ENCODE data around the gene NTRK3.

The NTRK3 gene

DNA sequence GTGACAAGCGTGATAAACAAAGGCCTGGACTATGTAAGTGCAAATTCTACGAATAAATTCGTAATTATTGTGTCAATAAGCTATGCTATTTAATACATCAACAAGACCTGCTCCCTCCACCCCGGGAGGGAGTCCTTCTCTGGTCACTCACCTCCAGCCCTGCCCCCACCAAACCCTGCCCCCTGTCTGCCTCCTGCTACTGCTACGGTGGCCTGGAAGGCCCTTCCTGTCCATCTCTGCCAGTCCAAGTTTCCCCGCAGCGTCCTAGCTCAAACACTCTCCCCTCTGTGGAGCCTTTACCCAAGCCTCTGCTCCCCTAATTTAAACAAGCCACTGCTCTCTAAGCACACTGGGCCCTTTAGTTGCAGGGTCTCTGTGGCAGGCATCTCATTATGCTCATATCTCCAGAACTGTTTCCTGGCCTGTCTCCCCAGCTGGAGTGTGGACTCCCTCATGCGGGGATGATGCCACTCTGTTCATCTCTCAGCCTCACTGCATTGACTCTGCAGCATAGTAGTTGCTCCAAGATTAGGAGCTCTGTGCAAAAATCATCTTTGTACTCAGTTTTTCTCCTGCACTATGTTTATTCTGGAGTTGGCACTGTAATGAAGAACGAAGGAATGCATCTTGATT is 241.2 kb downstream of the NTRK3 start:
- DNase-seq (ENCODE audit: extremely low read depth, low read depth), result no peak
- TF ChIP-seq, protein P1, sequence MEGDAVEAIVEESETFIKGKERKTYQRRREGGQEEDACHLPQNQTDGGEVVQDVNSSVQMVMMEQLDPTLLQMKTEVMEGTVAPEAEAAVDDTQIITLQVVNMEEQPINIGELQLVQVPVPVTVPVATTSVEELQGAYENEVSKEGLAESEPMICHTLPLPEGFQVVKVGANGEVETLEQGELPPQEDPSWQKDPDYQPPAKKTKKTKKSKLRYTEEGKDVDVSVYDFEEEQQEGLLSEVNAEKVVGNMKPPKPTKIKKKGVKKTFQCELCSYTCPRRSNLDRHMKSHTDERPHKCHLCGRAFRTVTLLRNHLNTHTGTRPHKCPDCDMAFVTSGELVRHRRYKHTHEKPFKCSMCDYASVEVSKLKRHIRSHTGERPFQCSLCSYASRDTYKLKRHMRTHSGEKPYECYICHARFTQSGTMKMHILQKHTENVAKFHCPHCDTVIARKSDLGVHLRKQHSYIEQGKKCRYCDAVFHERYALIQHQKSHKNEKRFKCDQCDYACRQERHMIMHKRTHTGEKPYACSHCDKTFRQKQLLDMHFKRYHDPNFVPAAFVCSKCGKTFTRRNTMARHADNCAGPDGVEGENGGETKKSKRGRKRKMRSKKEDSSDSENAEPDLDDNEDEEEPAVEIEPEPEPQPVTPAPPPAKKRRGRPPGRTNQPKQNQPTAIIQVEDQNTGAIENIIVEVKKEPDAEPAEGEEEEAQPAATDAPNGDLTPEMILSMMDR (IDR thresholded peaks at IDR 0.05; ENCODE audit: low read depth, low read length, missing control alignments), result no peak
- no peak overlapping the region for H3K4me3 ChIP-seq (replicated peaks; ENCODE audit: low read depth, low read length)

DNA sequence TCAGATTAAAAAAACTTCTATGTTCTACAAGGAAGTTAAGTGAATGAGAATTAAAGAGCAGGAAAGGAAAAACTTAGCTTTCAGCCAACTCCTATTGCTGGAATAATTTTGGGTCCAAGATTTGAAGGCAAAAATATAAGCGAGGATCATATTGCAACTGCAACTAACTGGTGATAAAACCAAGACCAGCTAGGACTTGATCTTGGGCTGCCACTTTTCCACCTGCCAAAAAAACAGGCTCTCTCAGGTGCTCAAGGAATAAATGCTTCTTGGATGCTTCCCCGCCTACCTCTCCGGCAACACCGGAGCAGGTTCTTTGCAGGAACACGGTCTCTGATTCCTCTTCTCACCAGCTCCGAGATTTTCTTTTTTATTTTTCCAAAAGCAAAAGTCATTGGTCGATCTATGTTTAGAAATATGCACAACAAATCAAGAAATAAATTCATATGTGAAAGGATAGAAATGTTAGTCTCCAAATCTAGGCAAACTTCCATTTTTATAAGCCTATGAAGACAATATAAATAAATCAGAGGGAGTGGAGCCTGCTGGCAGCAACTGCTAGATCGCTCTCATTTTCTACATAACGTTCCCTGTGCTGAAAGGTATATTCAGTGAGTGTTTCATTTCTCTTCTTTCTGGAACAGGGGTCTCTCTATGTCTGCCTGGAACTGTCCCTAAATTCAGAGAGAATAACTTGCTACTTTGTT is 241.9 kb downstream of the NTRK3 start:
- no peak for DNase-seq (ENCODE audit: extremely low read depth, low read depth)
- H3K4me3 ChIP-seq (replicated peaks; ENCODE audit: low read depth, low read length), result no peak overlapping the region
- TF ChIP-seq, protein P1 (IDR thresholded peaks at IDR 0.05; ENCODE audit: low read depth, low read length, missing control alignments), result no peak

DNA sequence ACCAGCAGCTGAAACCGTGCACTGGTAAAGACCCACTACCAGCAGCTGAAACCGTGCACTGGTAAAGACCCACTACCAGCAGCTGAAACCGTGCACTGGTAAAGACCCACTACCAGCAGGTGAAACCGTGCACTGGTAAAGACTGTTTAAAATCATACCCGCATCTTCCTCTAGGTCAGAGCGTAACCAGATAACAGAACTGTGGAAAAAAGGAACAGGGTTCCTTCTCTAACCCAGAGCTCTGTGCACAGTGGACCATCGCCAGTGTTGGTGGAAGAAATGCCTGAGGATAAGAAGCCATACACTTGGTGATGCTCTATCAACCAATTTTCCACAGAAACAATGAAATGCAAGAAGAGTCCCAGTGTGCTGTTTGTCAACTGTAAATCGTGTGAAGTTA is 243.4 kb downstream of the NTRK3 start:
- no peak for DNase-seq (ENCODE audit: extremely low read depth, low read depth)
- TF ChIP-seq, protein P1 (IDR thresholded peaks at IDR 0.05; ENCODE audit: low read depth, low read length, missing control alignments), result no peak
- H3K4me3 ChIP-seq (replicated peaks; ENCODE audit: low read depth, low read length), result no peak overlapping the region

DNA sequence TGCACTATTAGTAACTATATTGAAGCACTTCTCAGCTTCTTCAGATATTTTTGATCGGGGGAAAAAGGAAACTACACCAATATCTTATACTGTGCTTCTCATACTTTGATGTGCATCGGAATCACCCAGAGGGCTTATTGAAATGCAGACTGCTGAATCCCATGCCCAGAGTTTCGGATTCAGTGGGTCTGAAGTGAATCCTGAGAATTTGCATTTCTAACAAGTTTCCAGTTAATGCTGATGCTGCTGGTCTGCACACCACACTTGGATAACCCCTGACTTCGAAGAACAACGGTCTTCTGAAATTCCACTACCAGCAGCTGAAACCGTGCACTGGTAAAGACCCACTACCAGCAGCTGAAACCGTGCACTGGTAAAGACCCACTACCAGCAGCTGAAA is 243.9 kb downstream of the NTRK3 start:
- TF ChIP-seq, protein P1 (IDR thresholded peaks at IDR 0.05; ENCODE audit: low read depth, low read length, missing control alignments), result no peak
- no peak overlapping the region for H3K4me3 ChIP-seq (replicated peaks; ENCODE audit: low read depth, low read length)
- no peak for DNase-seq (ENCODE audit: extremely low read depth, low read depth)

DNA sequence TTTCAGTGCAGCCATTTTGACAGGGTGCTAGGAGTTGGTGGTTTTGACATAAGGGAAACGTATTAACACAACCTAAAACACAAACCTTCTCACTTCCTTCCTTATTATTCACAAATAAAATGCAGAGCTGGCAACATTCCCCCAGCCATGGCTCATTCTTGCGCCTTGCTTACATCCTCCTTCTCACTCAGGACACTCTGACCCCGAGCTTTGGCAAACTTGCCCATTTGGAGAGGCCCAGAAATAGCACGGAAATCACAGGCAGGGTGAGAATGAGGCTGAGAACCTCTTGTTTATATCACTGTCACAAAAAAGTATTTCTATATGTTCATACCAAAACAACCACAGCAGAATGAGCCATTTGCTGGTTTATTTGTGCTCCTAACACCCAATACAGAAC is 244.3 kb downstream of the NTRK3 start:
- TF ChIP-seq, protein P1 (IDR thresholded peaks at IDR 0.05; ENCODE audit: low read depth, low read length, missing control alignments), result no peak
- DNase-seq (ENCODE audit: extremely low read depth, low read depth), result no peak

DNA sequence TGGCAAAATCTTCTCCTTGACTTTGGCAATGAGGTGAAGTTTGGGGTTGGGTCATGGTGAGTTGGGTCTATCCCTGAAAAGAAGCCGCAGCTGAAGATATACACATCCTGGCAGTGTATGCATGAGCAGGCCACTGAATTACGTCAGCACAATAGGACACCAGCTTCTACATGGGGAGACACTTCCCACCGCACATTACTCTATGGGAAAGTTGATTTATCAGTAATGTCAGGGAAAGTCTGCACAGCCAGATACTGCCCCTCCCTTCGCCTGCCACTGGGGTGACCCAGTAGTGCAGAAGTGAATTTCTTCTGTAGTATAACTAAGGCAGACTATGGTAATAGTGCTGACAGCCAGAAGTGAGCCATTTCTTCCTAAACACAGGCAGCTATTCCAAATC is 245.0 kb downstream of the NTRK3 start:
- TF ChIP-seq, protein P1 (IDR thresholded peaks at IDR 0.05; ENCODE audit: low read depth, low read length, missing control alignments), result no peak
- no peak for DNase-seq (ENCODE audit: extremely low read depth, low read depth)
- H3K4me3 ChIP-seq (replicated peaks; ENCODE audit: low read depth, low read length), result no peak overlapping the region

More for the DNA sequence above, 244.3 kb downstream of the NTRK3 start:
- no peak overlapping the region for H3K4me3 ChIP-seq (replicated peaks; ENCODE audit: low read depth, low read length)
